ENCODE measurements around the gene CRIP2. TPM values are rescaled to one million over a fixed set of nuclear protein-coding genes. Genes with fewer than 3 reads are reported as not detected.

CRIP2 gene
- total RNA-seq, 1 donor from 2014 or later = 19.2 TPM

DNA sequence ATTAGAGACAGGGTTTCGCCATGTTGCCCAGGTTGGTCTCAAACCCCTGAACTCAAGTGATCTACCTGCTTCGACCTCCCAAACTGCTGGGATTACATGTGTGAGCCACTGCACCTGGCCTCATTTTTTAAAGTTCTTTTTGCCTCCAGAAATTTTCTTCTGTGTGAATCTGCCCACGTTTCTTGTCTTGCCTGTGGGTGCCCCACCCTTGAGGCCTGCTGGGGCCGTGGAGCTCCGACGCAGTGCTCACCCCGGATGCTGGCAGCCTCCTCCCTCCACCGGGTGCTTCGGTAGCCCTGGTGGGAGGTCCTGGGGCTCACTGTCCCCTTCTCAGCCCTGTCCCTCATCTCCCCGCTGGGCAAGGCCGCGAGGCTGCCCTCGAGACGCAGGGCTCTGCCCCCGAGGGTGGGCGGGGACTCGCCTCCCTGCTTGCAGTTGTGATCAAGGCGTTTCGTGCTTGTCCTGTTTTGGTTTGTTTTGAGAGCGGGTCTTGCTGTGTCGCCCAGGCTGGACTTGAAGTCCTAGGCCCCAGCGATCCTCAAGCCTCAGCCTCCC lies 19.5 kb upstream of the CRIP2 start:
- peaks cover 17% of the 10 kb centered on the region for H3K36me3 Mint-ChIP-seq
- no peak for DNase-seq (ENCODE audit: low spot score in 2 of 2, unreplicated experiment in 2 of 2)
- no peaks in the 10 kb centered on the region for H3K9me3 Mint-ChIP-seq
- no peak overlapping the region for H3K4me3 Mint-ChIP-seq
- no peaks in the 10 kb centered on the region for H3K27me3 Mint-ChIP-seq (ENCODE audit: low read depth)
- H3K27ac Mint-ChIP-seq = no peak overlapping the region
- TF ChIP-seq, protein P1, sequence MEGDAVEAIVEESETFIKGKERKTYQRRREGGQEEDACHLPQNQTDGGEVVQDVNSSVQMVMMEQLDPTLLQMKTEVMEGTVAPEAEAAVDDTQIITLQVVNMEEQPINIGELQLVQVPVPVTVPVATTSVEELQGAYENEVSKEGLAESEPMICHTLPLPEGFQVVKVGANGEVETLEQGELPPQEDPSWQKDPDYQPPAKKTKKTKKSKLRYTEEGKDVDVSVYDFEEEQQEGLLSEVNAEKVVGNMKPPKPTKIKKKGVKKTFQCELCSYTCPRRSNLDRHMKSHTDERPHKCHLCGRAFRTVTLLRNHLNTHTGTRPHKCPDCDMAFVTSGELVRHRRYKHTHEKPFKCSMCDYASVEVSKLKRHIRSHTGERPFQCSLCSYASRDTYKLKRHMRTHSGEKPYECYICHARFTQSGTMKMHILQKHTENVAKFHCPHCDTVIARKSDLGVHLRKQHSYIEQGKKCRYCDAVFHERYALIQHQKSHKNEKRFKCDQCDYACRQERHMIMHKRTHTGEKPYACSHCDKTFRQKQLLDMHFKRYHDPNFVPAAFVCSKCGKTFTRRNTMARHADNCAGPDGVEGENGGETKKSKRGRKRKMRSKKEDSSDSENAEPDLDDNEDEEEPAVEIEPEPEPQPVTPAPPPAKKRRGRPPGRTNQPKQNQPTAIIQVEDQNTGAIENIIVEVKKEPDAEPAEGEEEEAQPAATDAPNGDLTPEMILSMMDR (IDR thresholded peaks at IDR 0.05; ENCODE audit: unreplicated experiment) = no peak
- H3K4me1 Mint-ChIP-seq = no peaks in the 10 kb centered on the region

- TF ChIP-seq, protein P1 (IDR thresholded peaks at IDR 0.05; ENCODE audit: unreplicated experiment) = no peak
- no peaks in the 10 kb centered on the region for H3K27me3 Mint-ChIP-seq (ENCODE audit: low read depth)
- H3K4me3 Mint-ChIP-seq = no peak overlapping the region
- H3K9me3 Mint-ChIP-seq = no peaks in the 10 kb centered on the region
- no peak for DNase-seq (ENCODE audit: low spot score in 2 of 2, unreplicated experiment in 2 of 2)
- no peak overlapping the region for H3K27ac Mint-ChIP-seq
- H3K36me3 Mint-ChIP-seq = peaks cover 20% of the 10 kb centered on the region
- no peaks in the 10 kb centered on the region for H3K4me1 Mint-ChIP-seq
Observed at GRCh38 chr14:105455766-105456660, 18.6 kb upstream of the CRIP2 start.

DNA sequence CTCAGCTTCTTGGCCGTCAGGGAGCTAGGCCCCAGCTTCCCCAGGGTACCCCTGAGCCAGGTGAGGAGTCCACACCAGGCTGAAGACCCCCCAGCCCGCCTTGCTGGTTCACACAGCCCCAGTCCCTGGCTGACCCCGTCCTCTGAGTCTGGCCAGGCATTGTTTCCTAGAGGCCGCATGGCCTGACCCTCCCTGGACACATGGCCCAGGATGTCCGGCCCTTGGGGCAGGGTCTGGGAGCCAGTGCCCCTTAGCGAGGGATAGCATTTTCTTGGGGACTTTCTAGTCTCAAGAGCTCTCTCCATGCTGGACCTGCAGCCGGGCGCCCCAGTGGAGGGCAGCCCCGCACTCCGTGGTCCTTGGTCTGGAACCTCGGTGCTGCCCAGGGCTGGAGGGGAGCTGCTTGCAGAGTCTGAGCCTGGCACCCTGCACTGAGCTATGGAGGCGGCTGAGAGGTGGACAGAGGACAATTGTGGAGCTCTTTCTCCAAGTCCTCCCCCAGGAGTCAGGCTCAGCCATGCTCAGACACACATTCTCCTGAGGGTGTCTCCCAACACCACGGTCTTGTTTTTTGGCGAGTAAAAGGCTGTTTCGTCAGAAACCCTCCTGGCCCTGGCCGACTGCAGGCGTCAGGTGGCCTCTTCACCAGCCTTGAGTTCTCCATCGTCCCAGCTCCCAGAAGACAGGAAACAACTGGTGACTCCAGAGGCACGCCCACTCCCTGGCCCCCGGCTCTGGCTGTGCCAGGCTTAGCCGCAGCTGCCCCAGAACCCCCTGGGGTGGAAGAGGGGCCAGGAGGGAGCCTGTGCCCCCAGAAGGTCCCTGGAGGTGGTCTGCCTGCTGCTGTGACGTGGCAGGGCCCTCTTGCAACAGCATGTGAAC lies 17.6 kb upstream of the CRIP2 start:
- Mint-ChIP-seq H3K4me3 (no peak overlapping the region), H3K27me3 (ENCODE audit: low read depth) (no peaks in the 10 kb centered on the region), H3K4me1 (no peaks in the 10 kb centered on the region), H3K9me3 (no peaks in the 10 kb centered on the region), H3K27ac (no peak overlapping the region), H3K36me3 (peaks cover 24% of the 10 kb centered on the region)
- TF ChIP-seq, protein P1 (IDR thresholded peaks at IDR 0.05; ENCODE audit: unreplicated experiment) = no peak
- DNase-seq (ENCODE audit: low spot score in 2 of 2, unreplicated experiment in 2 of 2) = no peak

GRCh38 chr14:105458010-105458409 lies 16.6 kb upstream of the CRIP2 start:
- Mint-ChIP-seq H3K36me3 (peaks cover 17% of the 10 kb centered on the region), H3K27ac (no peak overlapping the region), H3K4me3 (no peak overlapping the region), H3K9me3 (no peaks in the 10 kb centered on the region), H3K27me3 (ENCODE audit: low read depth) (no peaks in the 10 kb centered on the region), H3K4me1 (no peaks in the 10 kb centered on the region)
- TF ChIP-seq, protein P1 (IDR thresholded peaks at IDR 0.05; ENCODE audit: unreplicated experiment) = no peak
- no peak for DNase-seq (ENCODE audit: low spot score in 2 of 2, unreplicated experiment in 2 of 2)

GRCh38 chr14:105458571-105458970 lies 16.1 kb upstream of the CRIP2 start:
- H3K27ac Mint-ChIP-seq = no peak overlapping the region
- TF ChIP-seq, protein P1 (IDR thresholded peaks at IDR 0.05; ENCODE audit: unreplicated experiment) = no peak
- H3K4me1 Mint-ChIP-seq = no peaks in the 10 kb centered on the region
- H3K27me3 Mint-ChIP-seq (ENCODE audit: low read depth) = no peaks in the 10 kb centered on the region
- H3K9me3 Mint-ChIP-seq = no peaks in the 10 kb centered on the region
- no peak overlapping the region for H3K4me3 Mint-ChIP-seq
- peaks cover 15% of the 10 kb centered on the region for H3K36me3 Mint-ChIP-seq
- no peak for DNase-seq (ENCODE audit: low spot score in 2 of 2, unreplicated experiment in 2 of 2)

Measured in mesothelial cell of epicardium (in vitro differentiated cells).